Measurements from ENCODE around the gene PTGFRN.

DNA sequence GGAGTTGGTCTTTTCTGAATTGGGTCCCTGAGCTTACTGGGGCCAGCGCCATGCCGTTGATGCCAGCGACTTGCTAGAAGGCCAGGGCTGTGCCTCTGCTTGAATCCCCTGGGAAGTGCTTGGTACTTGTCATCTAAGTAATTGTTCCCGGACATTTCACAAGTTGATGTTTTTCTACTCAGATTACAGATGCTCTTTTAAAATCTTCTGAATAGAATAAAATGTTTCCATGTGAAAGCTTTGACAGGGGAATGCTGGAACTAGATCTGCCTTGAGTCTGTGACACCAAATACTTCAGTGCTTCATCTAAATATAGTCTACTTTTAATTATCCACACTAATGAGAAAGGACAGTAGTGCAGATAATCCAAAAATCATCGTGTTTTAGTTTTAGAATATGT, 38.3 kb downstream of the PTGFRN start:
- TF ChIP-seq, protein P1, sequence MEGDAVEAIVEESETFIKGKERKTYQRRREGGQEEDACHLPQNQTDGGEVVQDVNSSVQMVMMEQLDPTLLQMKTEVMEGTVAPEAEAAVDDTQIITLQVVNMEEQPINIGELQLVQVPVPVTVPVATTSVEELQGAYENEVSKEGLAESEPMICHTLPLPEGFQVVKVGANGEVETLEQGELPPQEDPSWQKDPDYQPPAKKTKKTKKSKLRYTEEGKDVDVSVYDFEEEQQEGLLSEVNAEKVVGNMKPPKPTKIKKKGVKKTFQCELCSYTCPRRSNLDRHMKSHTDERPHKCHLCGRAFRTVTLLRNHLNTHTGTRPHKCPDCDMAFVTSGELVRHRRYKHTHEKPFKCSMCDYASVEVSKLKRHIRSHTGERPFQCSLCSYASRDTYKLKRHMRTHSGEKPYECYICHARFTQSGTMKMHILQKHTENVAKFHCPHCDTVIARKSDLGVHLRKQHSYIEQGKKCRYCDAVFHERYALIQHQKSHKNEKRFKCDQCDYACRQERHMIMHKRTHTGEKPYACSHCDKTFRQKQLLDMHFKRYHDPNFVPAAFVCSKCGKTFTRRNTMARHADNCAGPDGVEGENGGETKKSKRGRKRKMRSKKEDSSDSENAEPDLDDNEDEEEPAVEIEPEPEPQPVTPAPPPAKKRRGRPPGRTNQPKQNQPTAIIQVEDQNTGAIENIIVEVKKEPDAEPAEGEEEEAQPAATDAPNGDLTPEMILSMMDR (conservative IDR thresholded peaks at IDR 0.05 in 1 of 2, IDR thresholded peaks at IDR 0.05 in 1 of 2; ENCODE audit: extremely low read depth in 1 of 2, insufficient read depth in 1 of 2, low read depth in 1 of 2, low read length in 2 of 2), result no peak
- no peak for TF ChIP-seq EZH2 (IDR thresholded peaks at IDR 0.05; ENCODE audit: borderline replicate concordance, low read length)
